MM.1S (cell line): ENCODE data around the gene TCF12.

Experiments used
- EZH2 ChIP-seq: fragments of 300-600 bp; sonication (generic); optimal IDR thresholded peaks from 2 replicates; pipeline ENCODE3; 2017; ENCODE audit warnings: low read depth, mild to moderate bottlenecking, antibody characterized with exemption, low read length, mixed read lengths
- EZH2phosphoT487 ChIP-seq: fragments of 300-600 bp; sonication (generic); IDR thresholded peaks from 2 replicates; pipeline ENCODE4 v1.6.1; 2018; ENCODE audit warnings: antibody characterized with exemption, low read length
- TF ChIP-seq, protein P1 (sequence below): fragments of 300-600 bp; sonication (generic); IDR thresholded peaks from 2 replicates; pipeline ENCODE4 v1.5.1; 2016; ENCODE audit warnings: antibody characterized with exemption, low read length, mixed read lengths

DNA sequence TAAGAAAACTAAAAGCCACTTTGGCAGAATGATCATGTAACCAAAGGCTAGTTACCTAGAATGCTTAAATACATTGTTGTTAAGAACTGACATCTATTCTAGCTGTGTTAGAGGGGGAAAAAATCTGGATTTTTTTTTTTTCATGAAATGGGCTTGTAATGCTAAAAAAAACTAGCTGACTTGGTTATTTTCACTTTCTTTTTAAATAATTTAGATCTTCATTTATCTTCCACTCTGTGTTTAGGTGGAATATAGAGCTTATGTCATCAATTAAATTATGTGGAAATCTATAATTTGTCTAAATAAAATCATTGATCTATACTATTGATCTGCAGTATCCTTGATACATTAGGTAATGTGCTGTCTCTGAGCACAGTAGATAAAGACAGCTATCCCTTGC, 217.4 kb downstream of the TCF12 start:
- TF ChIP-seq, protein P1, sequence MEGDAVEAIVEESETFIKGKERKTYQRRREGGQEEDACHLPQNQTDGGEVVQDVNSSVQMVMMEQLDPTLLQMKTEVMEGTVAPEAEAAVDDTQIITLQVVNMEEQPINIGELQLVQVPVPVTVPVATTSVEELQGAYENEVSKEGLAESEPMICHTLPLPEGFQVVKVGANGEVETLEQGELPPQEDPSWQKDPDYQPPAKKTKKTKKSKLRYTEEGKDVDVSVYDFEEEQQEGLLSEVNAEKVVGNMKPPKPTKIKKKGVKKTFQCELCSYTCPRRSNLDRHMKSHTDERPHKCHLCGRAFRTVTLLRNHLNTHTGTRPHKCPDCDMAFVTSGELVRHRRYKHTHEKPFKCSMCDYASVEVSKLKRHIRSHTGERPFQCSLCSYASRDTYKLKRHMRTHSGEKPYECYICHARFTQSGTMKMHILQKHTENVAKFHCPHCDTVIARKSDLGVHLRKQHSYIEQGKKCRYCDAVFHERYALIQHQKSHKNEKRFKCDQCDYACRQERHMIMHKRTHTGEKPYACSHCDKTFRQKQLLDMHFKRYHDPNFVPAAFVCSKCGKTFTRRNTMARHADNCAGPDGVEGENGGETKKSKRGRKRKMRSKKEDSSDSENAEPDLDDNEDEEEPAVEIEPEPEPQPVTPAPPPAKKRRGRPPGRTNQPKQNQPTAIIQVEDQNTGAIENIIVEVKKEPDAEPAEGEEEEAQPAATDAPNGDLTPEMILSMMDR = no peak
- no peak for TF ChIP-seq EZH2phosphoT487
- no peak for TF ChIP-seq EZH2
